PC-3 (cell line): ENCODE measurements around the gene ATP2B2.

Experiments used
- EZH2 ChIP-seq: fragments of 300-600 bp; sonication (generic); IDR thresholded peaks from one replicate; pipeline ENCODE4 v1.6.1; 2017; ENCODE audit warnings: antibody characterized with exemption, mild to moderate bottlenecking, low read length; ENCODE audit not compliant: unreplicated experiment
- EZH2phosphoT487 ChIP-seq: fragments of 300-600 bp; sonication (generic); IDR thresholded peaks from 2 replicates; pipeline ENCODE4 v1.6.1; 2018; ENCODE audit warnings: mild to moderate bottlenecking, antibody characterized with exemption, low read length, borderline replicate concordance
- TF ChIP-seq, protein P1 (sequence below): fragments of 300-600 bp; sonication (generic); conservative IDR thresholded peaks from 2 replicates; pipeline ENCODE4 v1.5.1; 2017; ENCODE audit warnings: antibody characterized with exemption, low read depth, mild to moderate bottlenecking, low read length

DNA sequence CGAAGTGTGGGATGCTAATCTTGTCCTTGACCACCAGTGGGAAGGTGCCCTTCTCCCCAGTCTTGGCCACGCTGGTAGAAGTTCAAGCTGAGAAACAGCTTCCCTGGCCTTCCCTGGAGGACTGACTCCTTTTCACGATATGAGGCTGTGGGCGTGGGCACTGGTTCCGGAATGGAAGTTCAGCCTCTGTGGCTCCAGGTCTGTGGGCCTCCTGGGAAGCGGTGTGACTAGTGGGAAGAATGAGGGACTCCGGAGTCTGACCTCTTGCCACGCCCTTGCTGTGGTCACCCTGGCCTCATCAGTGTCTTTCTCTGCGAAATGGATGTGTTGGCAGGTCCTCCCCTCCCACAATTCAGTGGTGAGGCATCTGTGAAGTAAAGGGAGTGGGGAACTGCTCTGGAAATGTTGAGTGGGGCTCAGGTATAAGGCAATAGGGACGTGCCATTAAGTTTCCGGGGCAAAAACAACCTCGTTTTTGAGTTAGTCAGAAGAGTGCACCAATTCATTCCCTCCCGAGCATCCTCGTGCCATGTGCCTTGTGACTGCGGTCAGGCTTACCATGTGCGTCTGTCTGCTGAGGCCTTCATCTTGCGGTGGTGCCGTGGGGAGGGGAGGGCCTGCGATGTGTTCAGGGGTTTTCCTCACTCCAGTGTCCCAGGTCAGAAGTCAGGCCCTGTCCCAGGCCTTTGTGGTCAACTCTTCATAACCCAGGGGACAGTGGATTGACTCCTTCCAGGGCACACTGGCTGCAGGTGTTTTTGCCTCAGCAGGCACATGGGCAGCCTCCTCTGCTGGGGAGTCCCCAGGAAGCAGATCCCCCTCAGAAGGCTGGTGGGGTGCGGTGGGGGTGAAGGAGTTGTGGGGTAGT is 172.7 kb downstream of the ATP2B2 start:
- TF ChIP-seq EZH2: no peak
- TF ChIP-seq, protein P1, sequence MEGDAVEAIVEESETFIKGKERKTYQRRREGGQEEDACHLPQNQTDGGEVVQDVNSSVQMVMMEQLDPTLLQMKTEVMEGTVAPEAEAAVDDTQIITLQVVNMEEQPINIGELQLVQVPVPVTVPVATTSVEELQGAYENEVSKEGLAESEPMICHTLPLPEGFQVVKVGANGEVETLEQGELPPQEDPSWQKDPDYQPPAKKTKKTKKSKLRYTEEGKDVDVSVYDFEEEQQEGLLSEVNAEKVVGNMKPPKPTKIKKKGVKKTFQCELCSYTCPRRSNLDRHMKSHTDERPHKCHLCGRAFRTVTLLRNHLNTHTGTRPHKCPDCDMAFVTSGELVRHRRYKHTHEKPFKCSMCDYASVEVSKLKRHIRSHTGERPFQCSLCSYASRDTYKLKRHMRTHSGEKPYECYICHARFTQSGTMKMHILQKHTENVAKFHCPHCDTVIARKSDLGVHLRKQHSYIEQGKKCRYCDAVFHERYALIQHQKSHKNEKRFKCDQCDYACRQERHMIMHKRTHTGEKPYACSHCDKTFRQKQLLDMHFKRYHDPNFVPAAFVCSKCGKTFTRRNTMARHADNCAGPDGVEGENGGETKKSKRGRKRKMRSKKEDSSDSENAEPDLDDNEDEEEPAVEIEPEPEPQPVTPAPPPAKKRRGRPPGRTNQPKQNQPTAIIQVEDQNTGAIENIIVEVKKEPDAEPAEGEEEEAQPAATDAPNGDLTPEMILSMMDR: no peak
- no peak for TF ChIP-seq EZH2phosphoT487
